Stimulated activated naive CD4-positive, alpha-beta T cell treated with Interleukin-2 at 50 U/mL for 16 hours (primary cell): ENCODE data around the gene DNASE1L2.

ENCODE experiments used
- DNase-seq: peaks from one replicate; lab custom pipeline; 2025; lab: John Stamatoyannopoulos, UW

Gene DNASE1L2

DNA sequence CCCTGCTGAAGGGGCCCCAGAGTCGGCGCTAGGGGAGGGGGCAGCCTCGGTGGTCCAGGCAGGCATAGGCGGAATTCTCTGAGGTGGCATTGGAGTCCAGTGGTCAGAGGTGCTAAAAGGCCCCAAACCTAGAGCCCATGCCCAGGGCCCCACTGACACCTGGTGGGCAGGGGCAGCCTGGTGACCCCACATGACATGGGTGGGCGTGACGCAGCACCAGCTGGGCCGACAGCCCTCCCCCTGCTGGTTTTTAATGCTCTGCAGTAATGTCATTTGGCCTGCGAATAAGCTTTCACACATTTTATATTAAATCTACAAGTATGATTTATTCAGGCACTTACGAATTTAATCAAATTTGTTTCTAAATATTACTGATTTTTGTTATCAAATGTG, 33.8 kb downstream of the DNASE1L2 start:
- DNase-seq, result no peak

DNA sequence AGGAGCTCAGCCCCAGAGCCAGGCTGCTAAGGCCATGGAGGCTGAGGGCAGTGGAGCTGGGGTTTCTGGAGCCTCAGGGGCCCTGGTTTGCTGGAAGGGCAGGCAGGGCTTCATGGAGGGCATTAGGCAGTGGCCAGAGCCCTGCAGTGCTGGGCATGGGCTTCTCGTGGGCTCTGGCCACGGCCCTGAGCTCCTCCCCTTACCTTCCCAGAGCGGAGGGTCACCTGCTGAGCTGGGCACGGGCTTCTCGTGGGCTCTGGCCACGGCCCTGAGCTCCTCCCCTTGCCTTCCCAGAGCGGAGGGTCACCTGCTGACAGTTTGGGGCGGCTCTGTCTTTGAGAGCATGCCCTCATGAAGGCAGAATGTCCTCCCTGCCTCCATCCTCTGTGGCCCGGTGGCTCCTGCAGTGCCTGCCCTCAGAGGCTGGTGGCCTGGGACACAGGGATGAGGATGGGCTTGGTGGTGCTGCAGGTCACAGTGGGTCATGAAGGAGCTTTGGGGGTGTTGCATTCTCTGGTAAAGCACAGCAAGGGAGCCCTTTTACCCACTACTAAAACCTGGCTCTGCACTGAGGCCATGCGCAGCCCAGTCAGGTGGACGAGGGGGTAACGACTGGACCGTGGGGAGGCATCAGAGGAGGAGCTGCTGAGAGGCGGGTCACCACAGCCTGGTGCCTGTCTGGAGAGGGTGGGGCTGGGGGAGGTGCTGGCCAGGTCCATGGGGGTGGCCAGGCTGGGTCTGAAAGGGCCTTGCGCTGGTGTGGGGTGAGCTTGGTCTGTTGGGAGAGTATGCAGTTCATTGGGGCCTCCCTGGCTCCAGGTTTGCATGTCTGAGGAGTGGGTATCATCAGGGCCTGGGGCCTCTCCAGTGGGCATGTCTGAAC, 34.6 kb downstream of the DNASE1L2 start:
- no peak for DNase-seq

DNA sequence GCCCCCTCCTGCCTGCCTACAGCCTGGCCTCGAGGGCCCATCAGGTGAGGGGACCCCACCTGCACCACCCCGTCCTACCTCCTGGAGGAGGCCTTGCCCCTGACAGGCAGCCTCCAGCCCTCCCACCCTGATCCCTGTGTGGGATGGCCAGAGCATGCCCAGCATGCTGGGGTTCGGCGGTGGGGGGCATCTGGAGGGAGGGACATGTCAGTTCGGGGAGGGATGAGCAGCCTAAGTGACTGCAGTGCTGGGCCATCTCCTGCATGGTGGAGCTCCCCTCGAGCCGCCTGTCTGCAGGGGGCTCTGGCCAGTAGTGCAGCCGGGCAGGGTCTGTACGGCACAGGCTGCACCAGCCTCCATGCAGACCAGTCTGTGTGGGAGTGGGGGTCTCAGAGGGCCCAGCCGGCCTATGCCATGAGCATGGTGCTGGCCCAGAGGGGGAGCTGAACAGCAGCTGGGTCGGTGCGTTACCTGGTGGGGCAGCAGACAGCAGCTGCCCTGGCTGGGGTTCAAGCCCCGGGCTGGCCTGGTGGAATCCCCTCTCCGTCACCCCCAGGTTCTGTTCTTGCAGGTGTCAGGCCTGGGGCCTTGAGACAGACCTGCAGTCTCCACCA, 35.7 kb downstream of the DNASE1L2 start:
- DNase-seq, result no peak

DNA sequence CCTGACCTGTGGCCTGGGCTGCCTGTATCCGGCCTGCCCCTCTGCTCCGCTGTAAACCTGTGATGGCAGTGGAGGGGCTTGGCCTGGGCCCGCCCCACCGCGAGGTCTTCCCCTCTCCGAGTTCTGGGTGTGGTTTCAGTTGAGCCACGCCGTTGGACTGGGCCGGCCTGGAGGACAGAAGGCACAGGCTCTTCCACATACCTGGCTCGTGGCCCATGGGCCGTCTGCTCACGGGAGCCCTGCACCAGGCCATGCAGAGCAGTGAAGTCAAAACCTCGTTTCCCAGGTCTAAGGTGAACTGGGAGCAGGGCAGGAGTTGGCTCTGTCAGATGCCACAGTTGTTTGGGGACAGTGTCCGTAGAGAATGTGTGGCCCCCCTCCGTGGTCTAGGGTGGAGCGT, 37.2 kb downstream of the DNASE1L2 start:
- no peak for DNase-seq

DNA sequence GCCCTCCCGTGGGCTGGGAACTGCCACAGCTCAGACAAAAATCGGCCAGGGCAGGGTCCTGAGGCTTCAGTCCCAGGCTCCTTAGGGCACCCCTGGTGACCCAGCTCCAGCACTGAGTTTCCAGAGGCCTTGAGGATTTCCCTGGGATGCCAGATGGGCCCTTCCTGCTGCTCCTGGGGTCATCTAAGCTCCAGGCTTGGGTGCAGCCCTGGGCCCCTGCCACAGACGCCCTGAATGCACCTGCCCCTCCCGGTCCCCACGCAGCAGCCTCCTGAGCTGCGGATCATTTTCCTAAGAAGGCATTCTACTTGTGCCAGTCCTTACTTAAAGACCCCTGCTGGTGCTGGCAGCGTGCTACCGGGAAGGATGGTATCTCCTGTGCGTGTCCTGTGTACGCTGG, 37.7 kb downstream of the DNASE1L2 start:
- DNase-seq, result no peak

DNA sequence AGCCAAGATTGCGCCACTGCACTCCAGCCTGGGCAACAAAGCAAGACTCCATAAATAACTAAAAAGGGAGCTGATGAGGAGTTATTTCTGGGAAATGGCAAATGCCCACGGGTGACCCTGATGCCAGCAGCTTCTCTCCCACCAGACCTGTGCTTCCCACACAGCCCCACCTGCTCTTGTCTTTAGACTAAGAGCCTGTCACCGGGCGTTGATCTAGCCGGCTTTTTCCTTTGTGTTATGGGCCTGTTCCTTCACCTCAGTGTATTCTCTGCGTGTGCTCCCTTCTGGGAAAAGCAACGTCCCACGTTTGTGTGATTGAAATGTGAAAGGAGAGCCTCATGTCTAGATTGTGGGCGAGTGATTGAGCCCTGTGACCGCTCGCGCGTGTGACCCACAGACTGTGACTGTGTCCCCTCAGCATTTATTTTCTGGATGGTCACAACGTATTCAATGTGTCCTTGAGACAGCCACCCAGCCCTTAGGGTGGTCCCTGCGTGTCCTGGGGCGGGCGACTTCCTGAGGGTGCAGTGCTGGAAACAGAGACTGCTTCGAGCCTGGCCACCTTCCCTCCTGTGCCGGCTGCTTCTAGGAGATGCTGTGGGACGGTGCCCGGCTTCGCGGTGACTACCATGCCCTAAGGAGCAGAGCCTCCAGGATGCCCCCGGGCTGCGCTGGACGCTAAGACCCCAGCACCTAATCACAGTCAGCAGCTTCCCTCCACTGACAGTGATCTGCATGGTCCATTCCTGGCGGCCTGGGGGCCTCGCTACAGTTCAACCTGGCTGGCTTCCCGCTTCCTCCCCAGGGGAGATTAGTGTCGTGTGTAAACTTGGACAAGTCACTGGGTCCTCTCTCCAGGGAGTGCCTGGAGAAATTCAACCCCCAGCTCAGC, 39.5 kb downstream of the DNASE1L2 start:
- DNase-seq, result no peak

DNA sequence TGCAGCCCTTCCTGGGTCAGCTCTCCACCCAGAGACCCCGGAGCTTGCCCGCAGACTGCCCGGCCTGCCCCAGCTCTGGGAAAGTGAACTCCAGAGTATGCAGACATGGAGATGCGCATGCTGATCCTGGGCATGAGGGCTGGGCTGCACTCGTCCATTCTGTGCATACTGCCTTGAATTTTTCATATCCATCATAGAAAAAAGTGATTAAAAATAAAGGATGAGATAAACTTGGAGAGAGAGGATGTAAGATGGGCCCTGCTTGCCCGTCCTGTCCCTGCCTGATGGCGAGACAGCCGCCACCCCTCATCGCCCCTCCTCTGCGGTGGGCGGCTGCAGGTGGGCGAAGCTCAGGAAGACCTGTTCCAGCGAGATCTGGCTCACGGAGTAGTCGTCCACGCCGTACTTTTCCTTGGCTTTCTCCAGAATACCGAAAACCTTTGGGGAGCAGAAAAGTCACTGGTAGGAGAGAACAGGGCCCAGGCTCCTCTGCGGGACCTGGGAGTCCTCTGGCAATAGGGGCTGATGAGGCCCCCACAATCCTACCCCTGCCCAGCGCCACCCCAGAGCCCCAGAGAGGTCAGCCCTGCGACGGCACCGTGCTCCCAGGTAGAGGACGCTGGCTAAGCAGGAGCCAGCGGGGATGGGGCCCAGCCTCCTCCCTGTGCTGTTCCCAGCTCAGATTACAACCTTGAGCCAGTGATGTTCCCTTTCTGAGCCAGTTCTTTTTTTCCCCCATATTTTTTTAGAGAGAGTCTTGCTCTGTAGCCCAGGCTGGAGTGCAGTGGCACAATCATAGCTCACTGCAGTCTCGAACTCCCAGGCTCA, 40.3 kb downstream of the DNASE1L2 start:
- DNase-seq, result no peak

DNA sequence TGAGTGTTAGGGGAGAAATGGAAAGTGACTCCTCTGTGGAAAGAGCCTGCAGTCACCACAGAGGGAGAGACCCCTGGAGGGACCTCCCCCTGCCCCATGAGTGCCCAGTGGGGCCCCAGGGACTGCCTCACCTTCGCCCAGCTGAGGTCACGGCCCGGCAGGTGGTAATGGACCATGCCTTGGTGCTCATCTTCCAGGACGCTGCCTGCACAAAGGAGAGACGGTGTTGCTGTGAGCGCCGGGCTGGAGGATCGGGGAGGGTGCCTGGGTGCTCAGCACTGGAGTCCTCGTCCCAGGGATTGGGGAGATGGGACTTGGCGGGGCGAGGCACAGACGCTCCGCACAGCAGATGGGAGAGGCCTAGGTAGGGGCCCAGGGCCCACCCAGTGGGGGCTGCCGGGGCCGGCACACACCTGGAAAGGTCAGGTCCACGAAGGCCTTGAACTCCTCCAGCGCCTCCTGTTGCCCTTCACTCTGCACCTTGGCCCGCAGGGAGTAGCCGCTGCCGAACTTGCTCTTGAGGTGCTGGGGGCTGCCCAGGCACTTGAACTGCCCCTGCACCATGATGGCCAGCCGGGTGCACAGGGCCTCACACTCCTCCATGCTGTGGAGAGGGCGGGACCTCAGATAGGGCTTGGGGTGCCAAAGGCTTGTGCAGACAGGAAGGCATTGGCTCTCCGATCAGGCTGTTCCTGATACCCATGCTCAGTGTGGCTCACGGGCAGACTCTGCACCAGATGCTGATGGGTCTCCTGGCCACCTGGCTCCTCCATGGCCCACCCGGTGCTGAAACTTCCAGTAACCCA, 41.4 kb downstream of the DNASE1L2 start:
- no peak for DNase-seq

DNA sequence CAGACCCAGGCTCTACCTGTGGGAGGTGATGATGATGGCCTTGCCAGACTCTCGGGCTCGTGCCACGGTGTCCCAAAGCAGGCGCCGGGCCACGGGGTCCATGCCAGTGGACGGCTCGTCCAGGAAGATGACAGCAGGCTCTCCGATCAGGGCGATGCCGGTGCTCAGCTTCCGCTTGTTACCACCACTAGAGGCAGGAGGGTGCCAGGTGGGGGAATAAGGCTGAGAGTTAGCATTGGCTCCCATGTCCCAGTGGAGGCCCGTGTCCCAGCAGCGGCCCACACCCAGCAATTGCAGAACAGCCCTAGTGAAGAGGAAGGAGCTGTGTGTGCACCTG, 42.0 kb downstream of the DNASE1L2 start:
- no peak for DNase-seq

DNA sequence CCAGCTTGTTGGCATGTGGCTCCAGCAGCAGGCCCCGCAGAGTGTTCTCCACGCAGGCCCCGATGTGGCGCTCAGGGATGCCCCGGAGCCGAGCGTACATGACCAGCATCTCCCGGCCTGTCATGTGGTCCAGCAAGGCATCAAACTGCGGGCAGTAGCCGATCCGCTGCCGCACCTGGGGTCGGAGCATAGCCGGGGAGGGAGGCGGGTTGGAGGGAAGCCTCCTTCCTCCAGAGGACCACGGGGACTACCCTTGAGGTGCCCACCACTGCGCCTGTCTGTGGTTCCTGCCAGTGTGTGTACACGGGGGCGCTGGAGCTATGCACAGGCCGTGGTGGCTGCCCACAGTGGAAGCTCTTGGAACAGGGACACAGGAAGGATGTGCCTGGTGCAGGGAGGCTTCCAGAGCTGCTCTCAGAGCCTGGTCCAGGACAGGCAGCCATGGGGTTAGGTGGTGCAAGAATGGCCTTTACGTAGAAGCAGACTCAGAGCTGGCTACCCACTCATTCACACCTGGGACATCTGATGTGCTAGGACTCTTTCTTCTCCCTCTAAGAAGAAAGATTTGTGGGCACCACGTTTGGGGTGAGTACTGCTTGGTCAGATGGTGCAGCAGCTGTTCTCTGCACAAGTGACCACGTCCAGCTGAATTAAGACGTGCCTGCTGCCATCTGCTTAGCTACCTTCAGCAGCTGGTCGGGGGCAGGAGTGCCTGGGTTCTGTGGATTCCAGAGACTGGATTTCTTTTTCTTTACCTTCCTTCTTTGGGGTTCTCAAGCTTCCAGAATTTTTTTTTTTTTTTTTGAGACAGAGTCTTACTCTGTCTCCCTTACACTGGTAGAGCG, 42.9 kb downstream of the DNASE1L2 start:
- no peak for DNase-seq

DNA sequence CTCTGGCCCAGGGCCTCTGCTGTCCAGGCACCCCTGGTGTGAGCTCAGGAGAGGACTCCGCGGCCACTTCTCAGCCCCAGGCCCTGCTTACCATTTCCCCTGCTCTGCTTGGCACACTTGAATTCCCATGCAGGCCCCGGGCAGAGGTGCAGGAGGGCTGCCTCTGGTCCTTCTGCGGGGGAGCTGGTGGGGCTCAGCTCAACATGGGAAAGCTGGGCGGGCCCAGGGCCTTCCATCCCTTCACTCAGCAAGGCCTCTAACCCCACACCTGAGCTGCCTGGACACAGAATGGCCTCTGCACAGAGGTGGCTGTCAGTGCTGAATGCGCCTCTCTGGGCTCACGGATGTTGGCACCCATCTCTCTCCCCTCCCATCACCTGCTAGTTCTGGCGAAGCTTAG, 44.2 kb downstream of the DNASE1L2 start:
- DNase-seq, result no peak

DNA sequence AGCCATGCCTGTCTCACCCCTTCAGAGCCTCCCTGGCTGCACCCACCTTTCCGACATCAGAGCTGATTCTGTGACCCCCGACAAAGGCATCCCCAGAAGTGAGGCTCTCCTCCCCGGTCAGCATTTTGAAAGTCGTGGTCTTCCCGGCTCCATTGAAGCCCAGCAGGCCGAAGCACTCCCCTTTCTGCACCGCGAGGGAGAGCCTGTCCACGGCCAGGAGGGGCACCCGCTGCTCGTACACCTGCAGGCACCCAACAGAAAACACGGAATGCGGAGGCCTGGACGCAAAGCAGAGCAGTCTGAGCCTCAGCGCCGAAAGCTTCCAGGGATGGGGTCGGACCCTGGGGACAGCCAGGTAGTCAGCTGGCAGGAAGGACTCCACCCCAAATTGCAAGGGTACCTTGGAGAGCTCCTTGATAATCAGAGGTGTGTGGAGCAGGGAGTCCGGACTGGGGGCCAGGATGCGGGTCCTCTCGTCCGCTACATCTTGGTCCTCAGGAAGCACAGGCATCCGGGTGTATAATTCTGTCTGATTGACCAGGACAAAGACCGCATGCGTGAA, 44.8 kb downstream of the DNASE1L2 start:
- DNase-seq, result no peak

DNA sequence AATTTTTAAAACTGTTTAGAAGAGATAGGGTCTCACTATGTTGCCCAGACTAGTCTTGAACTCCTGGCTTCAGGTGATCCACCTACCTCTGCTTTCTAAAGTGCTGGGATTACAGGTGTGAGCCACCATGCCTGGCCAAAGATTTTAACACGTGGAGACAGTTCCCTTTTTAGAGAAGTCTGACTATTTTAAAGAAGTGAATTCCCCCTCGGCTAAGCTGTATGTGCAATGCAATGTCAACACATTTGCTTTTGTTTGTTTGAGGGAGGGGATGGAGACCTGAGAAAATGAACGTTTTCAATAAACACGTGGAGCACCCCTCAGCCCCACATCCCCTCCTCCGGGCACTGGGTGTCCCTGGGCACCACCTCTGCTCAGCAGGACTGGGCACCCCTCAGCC, 46.0 kb downstream of the DNASE1L2 start:
- DNase-seq, result no peak

DNA sequence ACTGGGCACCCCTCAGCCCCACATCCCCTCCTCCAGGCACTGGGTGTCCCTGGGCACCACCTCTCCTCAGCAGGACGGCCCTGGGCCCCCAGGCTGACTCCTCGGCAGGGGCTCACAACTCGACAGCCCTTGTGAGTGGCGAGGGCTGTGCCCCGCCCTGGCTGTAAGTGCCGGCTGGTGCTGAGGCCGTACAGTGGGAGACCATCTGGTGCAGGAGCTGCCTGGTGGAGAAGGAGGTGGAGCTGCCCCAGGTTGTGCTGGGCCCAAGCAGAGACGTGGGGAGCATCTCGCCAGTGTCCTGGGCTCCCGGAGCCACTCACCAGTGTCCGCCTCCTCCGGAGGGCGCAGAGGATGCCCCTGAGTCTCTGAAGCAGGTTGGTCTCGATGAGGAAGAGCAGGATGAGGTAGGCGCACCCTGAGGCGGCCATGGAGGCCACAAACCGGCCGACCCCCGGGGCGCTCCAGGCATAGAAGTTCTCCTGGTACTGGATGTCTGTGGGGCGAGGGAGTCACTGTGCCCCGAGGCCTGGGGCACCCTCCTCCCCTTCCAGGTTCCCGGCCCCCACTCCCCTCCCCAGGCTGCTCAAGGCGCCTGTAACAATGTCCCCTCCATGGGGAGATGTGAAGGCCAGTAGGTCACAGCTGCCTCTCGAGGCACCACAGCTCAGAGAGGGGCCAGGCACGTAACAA, 46.8 kb downstream of the DNASE1L2 start:
- DNase-seq, result no peak

DNA sequence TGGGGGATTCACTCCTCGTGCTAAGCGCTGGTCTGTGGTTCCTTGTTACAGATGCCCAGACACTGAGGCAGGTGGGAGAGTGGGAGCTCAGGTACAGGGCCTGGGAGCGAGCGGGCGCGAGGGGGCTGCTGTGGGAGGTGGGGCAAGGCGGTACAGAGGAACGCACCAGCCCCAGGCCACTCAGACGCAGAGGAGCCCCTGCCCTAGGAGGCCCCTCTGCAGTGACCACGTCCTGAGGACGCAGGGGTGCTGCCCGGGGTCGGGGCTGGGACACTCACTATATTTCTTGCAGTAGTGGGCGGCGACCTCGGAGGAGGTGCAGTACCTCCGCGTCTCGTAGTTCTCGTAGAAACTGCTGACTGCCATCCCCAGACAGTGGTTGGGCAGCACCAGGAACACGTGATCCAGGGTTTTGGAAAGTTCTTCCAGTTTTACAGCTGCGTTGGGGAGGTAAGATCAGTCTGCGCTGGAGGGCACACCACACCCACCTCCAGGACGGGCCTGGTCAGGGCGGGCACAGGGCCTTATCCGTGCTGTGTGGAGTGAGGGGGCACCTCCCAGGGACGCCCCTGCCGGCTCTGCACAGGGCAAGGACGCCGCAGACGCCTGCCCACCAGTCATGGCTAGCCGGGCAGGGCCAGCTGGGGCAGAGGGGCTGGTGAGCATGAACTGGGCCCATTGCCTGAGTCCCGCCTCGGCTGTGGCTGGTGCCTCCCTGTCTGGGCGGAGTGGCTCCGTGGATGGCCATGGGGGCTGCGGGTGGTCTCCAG, 47.9 kb downstream of the DNASE1L2 start:
- no peak for DNase-seq

DNA sequence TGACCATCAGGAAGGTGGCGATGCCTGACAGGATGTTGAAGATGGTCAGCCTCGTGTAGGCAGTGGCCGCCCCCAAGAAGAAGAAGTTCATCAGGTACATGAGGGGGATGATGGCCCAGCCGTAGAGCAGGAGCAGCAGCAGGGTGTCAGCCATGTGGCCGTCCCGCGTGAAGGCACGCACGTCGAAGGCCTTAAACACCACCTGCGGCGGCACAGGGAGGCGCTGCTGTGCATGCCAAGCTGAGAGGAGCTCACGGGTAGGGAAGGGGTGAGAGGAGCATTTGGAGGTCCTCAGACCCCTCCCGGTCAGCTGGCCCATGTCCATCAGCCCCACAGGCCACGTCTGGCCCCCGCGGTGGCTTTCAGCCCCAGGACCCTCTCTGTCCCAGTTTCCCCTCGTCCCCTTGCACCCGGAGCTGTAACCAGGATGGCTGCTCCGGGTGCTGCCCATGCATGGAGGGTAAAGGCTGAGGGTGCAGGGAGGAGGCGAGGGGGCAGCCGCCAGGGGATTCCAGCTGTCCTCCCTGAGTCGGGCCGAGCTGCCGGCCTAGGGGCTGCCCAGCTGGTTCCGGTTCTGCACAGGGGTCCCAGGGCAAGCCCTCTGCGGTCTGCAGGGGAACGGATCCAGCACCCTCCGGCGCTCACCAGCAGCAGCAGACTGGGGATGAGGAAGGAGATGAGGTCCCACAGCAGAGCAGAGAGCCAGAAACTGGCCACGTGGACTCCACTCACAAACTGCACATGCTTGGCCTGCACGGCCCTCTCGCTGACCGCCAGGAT, 48.7 kb downstream of the DNASE1L2 start:
- DNase-seq, result no peak

DNA sequence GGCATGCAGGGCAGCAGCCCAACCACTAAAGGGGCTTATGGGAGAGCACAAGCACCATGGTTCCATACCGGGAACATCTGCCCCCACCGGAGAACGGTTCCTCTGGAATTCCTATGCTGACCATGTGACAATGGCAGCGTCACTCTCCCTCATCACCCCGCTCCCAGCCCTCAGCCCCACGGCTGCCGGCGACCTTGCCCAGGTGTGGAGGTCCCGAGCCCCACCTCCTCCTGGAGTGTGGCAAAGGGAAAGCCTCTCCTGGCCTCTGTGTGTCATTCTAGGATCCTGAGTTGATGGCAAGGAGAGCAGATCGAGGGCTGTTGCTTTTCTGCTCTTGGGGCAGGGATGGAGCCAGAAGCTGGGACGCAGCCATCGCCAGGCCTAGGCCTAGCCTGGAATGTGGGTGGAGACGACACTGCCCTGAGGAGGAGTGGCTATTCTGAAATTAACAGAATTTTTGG, 49.5 kb downstream of the DNASE1L2 start:
- no peak for DNase-seq

DNA sequence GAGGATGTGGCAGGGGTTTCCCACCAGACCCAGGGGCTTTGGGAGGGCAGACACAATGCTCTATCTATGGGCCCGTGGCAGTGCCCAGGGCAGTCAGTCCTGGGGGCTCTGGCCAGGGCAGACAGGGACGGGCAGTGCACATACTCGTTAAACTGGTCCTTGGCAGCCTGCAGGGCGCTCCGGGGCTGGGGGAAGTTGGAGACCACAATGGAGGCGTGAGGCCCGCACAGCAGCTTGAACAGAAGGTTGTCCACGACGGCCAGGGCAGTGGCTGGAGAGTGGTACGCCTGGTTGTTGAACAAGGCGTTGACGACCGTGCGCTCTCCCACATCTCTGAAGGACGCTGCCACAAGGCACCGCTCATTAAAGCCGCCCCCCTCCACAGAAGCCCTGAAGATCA, 50.3 kb downstream of the DNASE1L2 start:
- no peak for DNase-seq
